ENCODE data around the gene CHP1.

DNA sequence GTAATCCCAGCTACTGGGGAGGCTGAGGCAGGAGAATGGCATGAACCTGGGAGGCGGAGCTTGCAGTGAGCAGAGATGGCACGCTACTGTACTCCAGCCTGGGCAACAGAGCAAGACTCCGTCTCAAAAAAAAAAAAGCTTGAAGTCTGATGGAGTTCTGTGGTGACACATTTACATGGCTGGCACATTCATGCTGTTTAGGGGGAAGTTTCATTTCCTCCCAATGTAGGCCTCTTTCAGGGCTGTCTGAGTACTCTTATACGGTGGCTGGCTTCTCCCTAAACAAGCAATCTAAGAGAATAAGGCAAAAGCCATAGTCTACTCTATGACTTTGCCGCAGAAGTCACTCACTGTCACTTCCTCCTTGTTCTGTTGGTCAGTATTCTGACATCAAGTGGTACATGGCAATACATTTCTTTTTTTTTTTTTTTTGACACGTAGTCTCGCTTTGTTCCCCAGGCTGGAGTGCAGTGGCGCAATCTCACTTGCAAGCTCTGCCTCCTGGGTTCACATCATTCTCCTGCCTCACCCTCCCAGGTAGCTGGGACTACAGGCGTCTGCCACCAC lies 60.1 kb downstream of the CHP1 start:
- no peak for TF ChIP-seq EGR1 (IDR thresholded peaks at IDR 0.05; ENCODE audit: low read depth)
- TF ChIP-seq, protein P1, sequence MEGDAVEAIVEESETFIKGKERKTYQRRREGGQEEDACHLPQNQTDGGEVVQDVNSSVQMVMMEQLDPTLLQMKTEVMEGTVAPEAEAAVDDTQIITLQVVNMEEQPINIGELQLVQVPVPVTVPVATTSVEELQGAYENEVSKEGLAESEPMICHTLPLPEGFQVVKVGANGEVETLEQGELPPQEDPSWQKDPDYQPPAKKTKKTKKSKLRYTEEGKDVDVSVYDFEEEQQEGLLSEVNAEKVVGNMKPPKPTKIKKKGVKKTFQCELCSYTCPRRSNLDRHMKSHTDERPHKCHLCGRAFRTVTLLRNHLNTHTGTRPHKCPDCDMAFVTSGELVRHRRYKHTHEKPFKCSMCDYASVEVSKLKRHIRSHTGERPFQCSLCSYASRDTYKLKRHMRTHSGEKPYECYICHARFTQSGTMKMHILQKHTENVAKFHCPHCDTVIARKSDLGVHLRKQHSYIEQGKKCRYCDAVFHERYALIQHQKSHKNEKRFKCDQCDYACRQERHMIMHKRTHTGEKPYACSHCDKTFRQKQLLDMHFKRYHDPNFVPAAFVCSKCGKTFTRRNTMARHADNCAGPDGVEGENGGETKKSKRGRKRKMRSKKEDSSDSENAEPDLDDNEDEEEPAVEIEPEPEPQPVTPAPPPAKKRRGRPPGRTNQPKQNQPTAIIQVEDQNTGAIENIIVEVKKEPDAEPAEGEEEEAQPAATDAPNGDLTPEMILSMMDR (IDR thresholded peaks at IDR 0.05 in 2 of 3, conservative IDR thresholded peaks at IDR 0.05 in 1 of 3; ENCODE audit: borderline replicate concordance in 1 of 3, insufficient read depth in 1 of 3, low read depth in 2 of 3, low read length in 2 of 3) = no peak
- no peak for TF ChIP-seq POLR2A (IDR thresholded peaks at IDR 0.05; ENCODE audit: borderline replicate concordance, extremely low read depth, insufficient read depth, insufficient read length)
- TF ChIP-seq ZNF274 (IDR thresholded peaks at IDR 0.05; ENCODE audit: low read depth, low read length) = no peak
- no peak for TF ChIP-seq EZH2 (IDR thresholded peaks at IDR 0.05)
- TF ChIP-seq JUND (IDR thresholded peaks at IDR 0.05) = no peak
- TF ChIP-seq TCF7L2 (IDR thresholded peaks at IDR 0.05; ENCODE audit: borderline replicate concordance, extremely low read depth, insufficient read depth, insufficient read length) = no peak
- no peak for TF ChIP-seq CEBPB (IDR thresholded peaks at IDR 0.05; ENCODE audit: low read depth)
- TF ChIP-seq, protein P2, sequence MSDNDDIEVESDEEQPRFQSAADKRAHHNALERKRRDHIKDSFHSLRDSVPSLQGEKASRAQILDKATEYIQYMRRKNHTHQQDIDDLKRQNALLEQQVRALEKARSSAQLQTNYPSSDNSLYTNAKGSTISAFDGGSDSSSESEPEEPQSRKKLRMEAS (IDR thresholded peaks at IDR 0.05) = no peak
- TF ChIP-seq POLR2AphosphoS5 (IDR thresholded peaks at IDR 0.05; ENCODE audit: low read depth, low read length) = no peak
- TF ChIP-seq, protein P3, sequence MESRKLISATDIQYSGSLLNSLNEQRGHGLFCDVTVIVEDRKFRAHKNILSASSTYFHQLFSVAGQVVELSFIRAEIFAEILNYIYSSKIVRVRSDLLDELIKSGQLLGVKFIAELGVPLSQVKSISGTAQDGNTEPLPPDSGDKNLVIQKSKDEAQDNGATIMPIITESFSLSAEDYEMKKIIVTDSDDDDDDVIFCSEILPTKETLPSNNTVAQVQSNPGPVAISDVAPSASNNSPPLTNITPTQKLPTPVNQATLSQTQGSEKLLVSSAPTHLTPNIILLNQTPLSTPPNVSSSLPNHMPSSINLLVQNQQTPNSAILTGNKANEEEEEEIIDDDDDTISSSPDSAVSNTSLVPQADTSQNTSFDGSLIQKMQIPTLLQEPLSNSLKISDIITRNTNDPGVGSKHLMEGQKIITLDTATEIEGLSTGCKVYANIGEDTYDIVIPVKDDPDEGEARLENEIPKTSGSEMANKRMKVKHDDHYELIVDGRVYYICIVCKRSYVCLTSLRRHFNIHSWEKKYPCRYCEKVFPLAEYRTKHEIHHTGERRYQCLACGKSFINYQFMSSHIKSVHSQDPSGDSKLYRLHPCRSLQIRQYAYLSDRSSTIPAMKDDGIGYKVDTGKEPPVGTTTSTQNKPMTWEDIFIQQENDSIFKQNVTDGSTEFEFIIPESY (IDR thresholded peaks at IDR 0.05; ENCODE audit: extremely low read depth, insufficient replicate concordance, low read length) = no peak
- TF ChIP-seq, protein P4, sequence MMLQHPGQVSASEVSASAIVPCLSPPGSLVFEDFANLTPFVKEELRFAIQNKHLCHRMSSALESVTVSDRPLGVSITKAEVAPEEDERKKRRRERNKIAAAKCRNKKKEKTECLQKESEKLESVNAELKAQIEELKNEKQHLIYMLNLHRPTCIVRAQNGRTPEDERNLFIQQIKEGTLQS (IDR thresholded peaks at IDR 0.05) = no peak
- TF ChIP-seq ZFX (IDR thresholded peaks at IDR 0.05) = no peak
- no peak for TF ChIP-seq EZH2phosphoT487 (IDR thresholded peaks at IDR 0.05; ENCODE audit: borderline replicate concordance)

Measured in HCT116 (cell line).